Sigmoid colon (tissue), 4 donors: Measurements from ENCODE around the gene MYOF.

Experiments
- EP300 ChIP-seq, 4 donors: sonication (generic); formaldehyde crosslinking; IDR thresholded peaks; one replicate each; pipeline ENCODE4 v1.6.1; 2017; ENCODE audit warnings: antibody characterized with exemption in 4 of 4
- POLR2A ChIP-seq, 2 donors: fragments of 450-650 bp; IDR thresholded peaks; one replicate each; pipeline ENCODE4 v1.6.1; 2016; ENCODE audit warnings: antibody characterized with exemption in 2 of 2, mild to moderate bottlenecking in 2 of 2, moderate library complexity in 2 of 2
- POLR2AphosphoS5 ChIP-seq, 4 donors: sonication (generic); formaldehyde crosslinking; IDR thresholded peaks; one replicate each; pipeline ENCODE4 v1.6.1; 2017; ENCODE audit warnings: antibody characterized with exemption in 4 of 4
- TF ChIP-seq, protein P1 (sequence below), 4 experiments: fragments of 450-650 bp in 3 of 4; fragments of 200-600 bp in 1 of 4; IDR thresholded peaks; one replicate each; pipeline ENCODE4 v1.5.1; 2016 to 2019; ENCODE audit warnings: antibody characterized with exemption in 4 of 4, mild to moderate bottlenecking in 3 of 4, moderate library complexity in 2 of 4

DNA sequence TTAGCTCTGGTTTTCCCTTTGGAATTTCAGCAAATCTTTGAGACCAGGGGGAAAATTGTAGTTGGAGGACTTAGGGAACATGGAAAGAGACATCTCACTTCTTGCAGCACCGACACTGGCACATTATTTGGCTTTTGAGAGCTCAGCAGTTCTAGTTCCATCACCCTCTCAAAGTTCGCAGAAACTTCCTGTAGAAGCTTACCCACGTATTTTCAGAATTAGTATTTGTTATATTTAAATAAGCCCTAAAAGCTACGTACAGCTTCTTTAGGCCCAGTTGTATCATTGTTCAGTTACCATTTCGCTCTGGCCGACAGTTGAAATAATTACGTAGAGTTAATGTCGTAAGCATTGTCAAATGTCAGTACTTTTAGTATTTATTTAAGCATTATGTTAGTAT, 27.7 kb upstream of the MYOF start:
- TF ChIP-seq, protein P1, sequence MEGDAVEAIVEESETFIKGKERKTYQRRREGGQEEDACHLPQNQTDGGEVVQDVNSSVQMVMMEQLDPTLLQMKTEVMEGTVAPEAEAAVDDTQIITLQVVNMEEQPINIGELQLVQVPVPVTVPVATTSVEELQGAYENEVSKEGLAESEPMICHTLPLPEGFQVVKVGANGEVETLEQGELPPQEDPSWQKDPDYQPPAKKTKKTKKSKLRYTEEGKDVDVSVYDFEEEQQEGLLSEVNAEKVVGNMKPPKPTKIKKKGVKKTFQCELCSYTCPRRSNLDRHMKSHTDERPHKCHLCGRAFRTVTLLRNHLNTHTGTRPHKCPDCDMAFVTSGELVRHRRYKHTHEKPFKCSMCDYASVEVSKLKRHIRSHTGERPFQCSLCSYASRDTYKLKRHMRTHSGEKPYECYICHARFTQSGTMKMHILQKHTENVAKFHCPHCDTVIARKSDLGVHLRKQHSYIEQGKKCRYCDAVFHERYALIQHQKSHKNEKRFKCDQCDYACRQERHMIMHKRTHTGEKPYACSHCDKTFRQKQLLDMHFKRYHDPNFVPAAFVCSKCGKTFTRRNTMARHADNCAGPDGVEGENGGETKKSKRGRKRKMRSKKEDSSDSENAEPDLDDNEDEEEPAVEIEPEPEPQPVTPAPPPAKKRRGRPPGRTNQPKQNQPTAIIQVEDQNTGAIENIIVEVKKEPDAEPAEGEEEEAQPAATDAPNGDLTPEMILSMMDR (IDR thresholded peaks at IDR 0.05): no peak
- TF ChIP-seq POLR2AphosphoS5 (IDR thresholded peaks at IDR 0.05) (no peak), EP300 (IDR thresholded peaks at IDR 0.05) (no peak), POLR2A (IDR thresholded peaks at IDR 0.05) (no peak)
